ENCODE data around the gene CCL7.

Gene CCL7

DNA sequence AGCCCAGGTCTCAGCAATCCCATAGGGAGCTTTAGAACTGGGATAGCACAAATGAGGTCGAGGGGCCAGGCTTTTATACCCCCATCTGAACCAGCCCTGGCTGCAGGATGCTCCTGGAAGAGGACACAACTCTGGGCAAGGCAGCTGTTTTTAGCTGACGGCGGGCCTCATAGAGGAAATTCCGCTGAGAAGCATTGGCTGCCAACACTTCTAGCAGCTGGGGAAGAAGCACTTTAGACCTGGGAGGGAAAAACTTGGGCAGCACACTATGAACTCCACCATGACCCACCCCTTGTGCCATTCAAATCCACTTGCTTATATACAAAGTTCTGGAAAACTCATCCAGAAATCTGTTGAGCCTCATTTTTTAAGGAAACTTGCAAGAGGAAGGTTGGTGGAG, 20.6 kb downstream of the CCL7 start:
- DNase-seq = no peak
- TF ChIP-seq, protein P1, sequence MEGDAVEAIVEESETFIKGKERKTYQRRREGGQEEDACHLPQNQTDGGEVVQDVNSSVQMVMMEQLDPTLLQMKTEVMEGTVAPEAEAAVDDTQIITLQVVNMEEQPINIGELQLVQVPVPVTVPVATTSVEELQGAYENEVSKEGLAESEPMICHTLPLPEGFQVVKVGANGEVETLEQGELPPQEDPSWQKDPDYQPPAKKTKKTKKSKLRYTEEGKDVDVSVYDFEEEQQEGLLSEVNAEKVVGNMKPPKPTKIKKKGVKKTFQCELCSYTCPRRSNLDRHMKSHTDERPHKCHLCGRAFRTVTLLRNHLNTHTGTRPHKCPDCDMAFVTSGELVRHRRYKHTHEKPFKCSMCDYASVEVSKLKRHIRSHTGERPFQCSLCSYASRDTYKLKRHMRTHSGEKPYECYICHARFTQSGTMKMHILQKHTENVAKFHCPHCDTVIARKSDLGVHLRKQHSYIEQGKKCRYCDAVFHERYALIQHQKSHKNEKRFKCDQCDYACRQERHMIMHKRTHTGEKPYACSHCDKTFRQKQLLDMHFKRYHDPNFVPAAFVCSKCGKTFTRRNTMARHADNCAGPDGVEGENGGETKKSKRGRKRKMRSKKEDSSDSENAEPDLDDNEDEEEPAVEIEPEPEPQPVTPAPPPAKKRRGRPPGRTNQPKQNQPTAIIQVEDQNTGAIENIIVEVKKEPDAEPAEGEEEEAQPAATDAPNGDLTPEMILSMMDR (IDR thresholded peaks at IDR 0.05; ENCODE audit: low read depth, low read length) = no peak
- Histone ChIP-seq H3K4me3 (ENCODE audit: low read depth, low read length) (no peak overlapping the region), H3K9me3 (ENCODE audit: severe bottlenecking) (no peaks in the 10 kb centered on the region), H3K36me3 (no peaks in the 10 kb centered on the region), H3K27ac (no peak overlapping the region), H3K27me3 (ENCODE audit: insufficient read depth, low read depth, severe bottlenecking) (peaks cover 40% of the 10 kb centered on the region)

DNA sequence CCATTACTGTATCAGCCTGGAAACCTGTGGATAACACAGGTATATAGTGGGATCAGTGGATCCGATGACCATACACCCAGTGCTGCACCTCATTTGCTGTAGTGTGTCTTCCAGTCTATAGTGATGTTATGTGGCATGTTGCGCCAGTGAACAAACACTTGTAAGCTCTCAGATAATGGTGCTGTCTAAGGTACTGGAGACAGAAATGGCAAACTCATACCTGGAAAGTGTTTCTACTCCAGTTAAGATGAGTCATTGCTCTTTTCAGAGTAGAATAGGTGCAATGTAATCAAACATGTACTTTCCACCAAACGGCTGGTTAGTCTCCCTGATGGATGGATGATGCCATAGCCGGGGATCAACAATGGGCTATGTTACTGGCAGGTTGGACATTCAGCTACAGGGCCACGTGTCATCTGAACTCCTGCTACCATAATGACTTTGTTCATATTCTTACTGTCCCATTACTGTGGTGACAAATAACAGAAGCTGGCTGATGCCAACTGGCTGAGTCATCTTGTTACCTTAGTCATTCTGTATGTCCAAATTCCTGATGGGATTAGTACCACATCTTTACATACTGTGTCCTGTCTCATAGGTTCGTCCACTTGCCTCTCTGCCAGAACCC, 21.8 kb downstream of the CCL7 start:
- TF ChIP-seq, protein P1 (IDR thresholded peaks at IDR 0.05; ENCODE audit: low read depth, low read length) = no peak
- Histone ChIP-seq H3K27me3 (ENCODE audit: insufficient read depth, low read depth, severe bottlenecking) (peaks cover 30% of the 10 kb centered on the region), H3K9me3 (ENCODE audit: severe bottlenecking) (no peaks in the 10 kb centered on the region), H3K27ac (no peak overlapping the region), H3K4me3 (ENCODE audit: low read depth, low read length) (no peak overlapping the region), H3K36me3 (no peaks in the 10 kb centered on the region)
- no peak for DNase-seq

DNA sequence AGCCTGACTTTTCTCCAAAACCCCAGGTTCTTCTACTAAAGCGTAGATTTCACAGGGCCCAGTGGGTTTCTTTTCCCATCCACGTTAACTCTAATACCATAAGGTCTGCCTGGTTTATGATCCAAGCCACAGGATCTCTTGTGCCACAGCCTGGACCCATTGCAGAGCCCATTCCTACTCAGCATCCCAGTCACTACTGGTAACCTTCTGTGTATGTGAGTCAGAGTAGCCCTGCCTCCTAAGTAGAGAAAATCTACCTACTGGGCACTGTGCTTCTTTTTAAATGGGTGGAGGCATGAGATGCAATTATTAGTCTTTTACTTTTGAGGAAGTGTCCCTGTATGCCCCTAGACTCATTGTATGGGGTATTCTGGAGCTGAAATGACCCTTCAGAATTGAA, 29.0 kb downstream of the CCL7 start:
- Histone ChIP-seq H3K36me3 (no peaks in the 10 kb centered on the region), H3K4me3 (ENCODE audit: low read depth, low read length) (no peak overlapping the region), H3K9me3 (ENCODE audit: severe bottlenecking) (no peaks in the 10 kb centered on the region), H3K27ac (no peak overlapping the region), H3K27me3 (ENCODE audit: insufficient read depth, low read depth, severe bottlenecking) (peaks cover 48% of the 10 kb centered on the region)
- TF ChIP-seq, protein P1 (IDR thresholded peaks at IDR 0.05; ENCODE audit: low read depth, low read length) = no peak
- DNase-seq = no peak

DNA sequence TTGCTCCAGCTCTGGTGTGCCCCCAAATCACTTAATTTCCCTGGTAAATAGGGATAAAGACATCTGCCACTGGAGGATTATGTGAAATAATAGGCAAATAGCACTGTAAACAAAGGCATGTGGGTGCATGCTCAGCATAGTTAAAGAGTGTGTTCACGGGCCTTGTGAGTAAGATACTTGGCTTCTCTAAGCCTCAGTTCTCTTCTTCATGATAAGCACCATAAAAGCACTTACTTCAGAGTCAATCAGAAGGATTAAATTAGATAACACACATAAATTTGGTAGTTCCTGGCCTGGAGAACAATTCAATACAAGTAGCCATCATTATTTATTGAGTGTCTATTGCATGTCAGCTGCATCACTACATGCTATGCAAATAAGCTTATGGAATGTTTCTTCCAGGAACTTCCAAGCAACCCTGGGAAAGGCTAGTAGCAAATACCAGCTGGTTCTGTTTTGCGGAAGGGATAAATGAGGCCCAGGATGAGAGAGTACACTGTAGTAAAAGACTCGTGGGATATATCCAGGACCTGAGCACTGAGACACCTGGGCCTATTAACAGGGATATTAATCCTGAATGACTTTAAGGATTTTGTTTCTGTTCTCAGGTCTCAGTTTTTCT, 30.0 kb downstream of the CCL7 start:
- DNase-seq = no peak
- no peak overlapping the region for H3K27ac ChIP-seq
- TF ChIP-seq, protein P1 (IDR thresholded peaks at IDR 0.05; ENCODE audit: low read depth, low read length) = no peak
- H3K9me3 ChIP-seq (ENCODE audit: severe bottlenecking) = no peaks in the 10 kb centered on the region
- H3K36me3 ChIP-seq = no peaks in the 10 kb centered on the region
- peaks cover 57% of the 10 kb centered on the region for H3K27me3 ChIP-seq (ENCODE audit: insufficient read depth, low read depth, severe bottlenecking)
- no peak overlapping the region for H3K4me3 ChIP-seq (ENCODE audit: low read depth, low read length)

DNA sequence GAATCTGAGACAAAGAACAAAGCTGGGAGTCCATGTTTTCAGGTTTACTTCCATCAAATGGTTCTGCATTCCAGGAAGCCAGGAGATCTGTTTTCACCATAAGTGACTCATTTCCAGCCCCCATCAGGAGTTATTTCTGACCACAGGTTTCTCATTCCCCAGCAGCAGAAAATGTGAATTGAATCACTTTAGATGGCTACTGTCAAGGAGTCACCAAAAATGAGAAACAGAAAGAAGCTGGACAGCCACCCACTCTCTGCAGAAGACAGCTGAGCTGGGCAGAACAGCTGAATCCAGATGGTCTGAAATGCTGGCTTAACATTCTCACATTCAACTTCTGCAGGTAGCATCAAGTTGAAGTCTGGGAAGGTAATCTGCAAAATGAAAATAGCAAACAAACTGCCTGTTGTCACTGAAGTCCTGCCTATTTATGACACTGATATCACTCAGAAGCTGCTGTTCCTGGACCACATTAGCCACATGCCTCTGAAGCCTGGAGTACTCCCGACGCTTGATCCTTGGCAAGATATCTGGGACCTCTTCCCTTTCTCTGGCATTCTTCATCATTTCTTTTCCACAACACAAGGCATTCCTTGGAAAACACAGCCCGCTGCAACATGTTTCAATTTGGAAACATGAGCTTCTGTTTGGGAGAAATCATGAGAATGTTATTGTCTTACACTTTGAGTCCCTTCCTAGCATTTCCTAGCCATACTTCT, 30.8 kb downstream of the CCL7 start:
- peaks cover 63% of the 10 kb centered on the region for H3K27me3 ChIP-seq (ENCODE audit: insufficient read depth, low read depth, severe bottlenecking)
- no peak for DNase-seq
- no peak overlapping the region for H3K4me3 ChIP-seq (ENCODE audit: low read depth, low read length)
- no peaks in the 10 kb centered on the region for H3K36me3 ChIP-seq
- H3K9me3 ChIP-seq (ENCODE audit: severe bottlenecking) = no peaks in the 10 kb centered on the region
- TF ChIP-seq, protein P1 (IDR thresholded peaks at IDR 0.05; ENCODE audit: low read depth, low read length) = no peak
- no peak overlapping the region for H3K27ac ChIP-seq

All from WERI-Rb-1 (cell line).